Aorta (tissue), 5 donors: ENCODE measurements around the gene SLCO2B1. TPM values are rescaled to one million over a fixed set of nuclear protein-coding genes. Genes with fewer than 3 reads are reported as not detected.

Experiments used
- ATAC-seq: fragments of 200-7000 bp; cut with Tn5 transposase; one replicate; pipeline ENCODE4 v1.9.1; 2022; ENCODE audit warnings: moderate library complexity; ENCODE audit not compliant: low FRiP score
- DNase-seq, 2 donors: peaks; one replicate each; pipeline ENCODE4 v3.0.0-alpha.2; 2020
- H3K27ac ChIP-seq, 2 donors: one replicate each; pipeline ENCODE4 v1.5.1; 2013; ENCODE audit warnings: low read length in 2 of 2, mild to moderate bottlenecking in 2 of 2, moderate library complexity in 2 of 2, control low read depth in 1 of 2, inconsistent platforms in 1 of 2, low read depth in 1 of 2
- H3K27me3 ChIP-seq, 2 donors: one replicate each; pipeline ENCODE4 v1.6.1; 2013; ENCODE audit warnings: control low read depth in 1 of 2, low read length in 1 of 2, mild to moderate bottlenecking in 1 of 2, moderate library complexity in 1 of 2; ENCODE audit not compliant: insufficient read depth in 2 of 2, control insufficient read depth in 1 of 2
- H3K36me3 ChIP-seq, 2 donors: one replicate each; pipeline ENCODE4 v1.6.1; 2013; ENCODE audit warnings: control low read depth in 1 of 2, low read length in 1 of 2, mild to moderate bottlenecking in 1 of 2; ENCODE audit not compliant: insufficient read depth in 2 of 2, control insufficient read depth in 1 of 2
- H3K4me1 ChIP-seq, 2 donors: one replicate each; pipeline ENCODE4 v1.6.1; 2013; ENCODE audit warnings: low read length in 2 of 2, control low read depth in 1 of 2, mild to moderate bottlenecking in 1 of 2, moderate library complexity in 1 of 2; ENCODE audit not compliant: insufficient read depth in 2 of 2, control insufficient read depth in 1 of 2
- H3K4me3 ChIP-seq, 2 donors: one replicate each; pipeline ENCODE4 v1.5.1; 2013; ENCODE audit warnings: low read length in 2 of 2, control low read depth in 1 of 2, mild to moderate bottlenecking in 1 of 2
- H3K9me3 ChIP-seq: one replicate; pipeline ENCODE4 v1.6.1; 2013; ENCODE audit warnings: mild to moderate bottlenecking, low read length; ENCODE audit not compliant: control insufficient read depth
- WGBS, 2 donors: extraction: QIAGEN DNeasy Blood & Tissue Kit; methylation state at CpG; one replicate each; pipeline ENCODE4 v1.1.7; 2013; 5-methylcytosine and 5-hydroxymethylcytosine counted together
- intact Hi-C, 2 donors: fragments of 100-400 bp; cut with DNase I; formaldehyde crosslinking; loops; one replicate each; pipeline versions ENCODE4 v1.14.2 to v1.15.0; 2022
- polyA plus RNA-seq, 2 donors: library from polyadenylated mRNA; stranded (reverse); fragments of 200-250 nt; gene quantifications; one replicate each; pipeline ENCODE4 v1.2.3, GENCODE V29; 2013
- total RNA-seq, 2 donors: library from RNA; stranded (reverse); fragmentation: NEBNext Ultra II Directional; extraction: Animal tissue kit (Norgen Biotek cat#: 25700); gene quantifications; one replicate each; pipeline ENCODE4 v1.2.1, GENCODE V29; 2021
- donor health status: healthy with polysubstance abuse.
- donor health status: Bipolar disorder and iron deficiency.
- donor health status: DM: no; HTN: no; CAD: no.
- donor health status: DM: no; HTN: no; CAD: no.
- donor health status: DM: yes; HTN: yes; CAD: no.

The SLCO2B1 gene
- total and polyA plus RNA-seq, 4 donors, result 3.3 to 144 (median 48.3) TPM

DNA sequence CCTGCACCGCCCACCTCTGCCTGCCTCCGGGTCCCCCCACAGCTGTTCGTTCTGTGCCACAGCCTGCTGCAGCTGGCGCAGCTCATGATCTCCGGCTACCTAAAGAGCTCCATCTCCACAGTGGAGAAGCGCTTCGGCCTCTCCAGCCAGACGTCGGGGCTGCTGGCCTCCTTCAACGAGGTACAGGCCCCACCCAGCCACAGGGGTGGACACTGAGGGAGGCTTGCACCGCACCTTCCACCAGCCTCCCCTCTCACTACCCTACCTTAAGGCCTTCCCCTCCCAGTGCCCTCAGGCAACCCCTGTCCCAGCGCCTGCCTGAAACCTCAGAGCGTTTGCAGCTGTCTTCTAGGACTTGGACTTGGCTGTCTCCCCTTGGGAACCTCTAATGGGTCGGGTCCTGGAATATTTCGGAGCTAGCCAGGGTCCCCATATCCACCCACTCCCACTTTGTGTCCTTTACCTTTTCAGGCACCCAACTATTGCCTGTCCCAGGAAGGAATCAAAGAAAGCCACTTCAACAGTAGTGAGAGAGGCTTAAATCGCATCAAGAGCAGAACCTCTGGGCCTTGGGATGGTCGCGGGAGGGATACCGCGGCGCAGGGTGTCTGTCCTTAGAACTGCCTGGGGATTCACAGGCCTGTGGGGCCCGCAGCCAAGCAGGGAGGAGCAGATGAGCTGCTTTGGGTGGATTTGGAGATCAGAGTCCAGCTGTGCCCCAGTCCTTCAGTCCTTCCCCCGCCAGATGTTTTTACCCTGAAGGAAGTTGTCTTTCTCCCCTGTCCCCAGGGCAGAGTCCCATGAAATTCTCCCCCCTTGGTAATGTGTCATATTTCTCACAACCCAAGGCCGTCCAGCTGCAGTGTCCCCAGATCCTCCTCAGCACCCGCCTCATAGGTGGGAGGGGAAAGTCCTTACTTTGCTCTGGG, 13.3 kb downstream of the SLCO2B1 start:
- H3K9me3 ChIP-seq, result no peaks in the 10 kb centered on the region
- intact Hi-C loops, result no loop called here
- ATAC-seq (no peak), DNase-seq (peak in 1 of 2 donors; percentile 24)
- H3K27ac ChIP-seq, result no peak overlapping the region
- no peak overlapping the region for H3K4me3 ChIP-seq
- H3K4me1 ChIP-seq, result no peaks in the 10 kb centered on the region
- no peaks in the 10 kb centered on the region for H3K36me3 ChIP-seq
- WGBS, 2 donors, result 74 to 83% methylated on average over 25 of the region's 25 CpGs
- H3K27me3 ChIP-seq, result no peaks in the 10 kb centered on the region

- intact Hi-C loops, result no loop called here
- H3K4me1 ChIP-seq, result no peaks in the 10 kb centered on the region
- WGBS, 2 donors, result 95 to 96% methylated on average over 11 of the region's 11 CpGs
- DNase-seq (peak in 1 of 2 donors; percentile 16), ATAC-seq (no peak)
- no peak overlapping the region for H3K4me3 ChIP-seq
- H3K9me3 ChIP-seq, result no peaks in the 10 kb centered on the region
- H3K27me3 ChIP-seq, result no peaks in the 10 kb centered on the region
- H3K27ac ChIP-seq, result no peak overlapping the region
- H3K36me3 ChIP-seq, result no peaks in the 10 kb centered on the region
These were observed 14.8 kb downstream of the SLCO2B1 start for GRCh38 chr11:75165721-75166120.

DNA sequence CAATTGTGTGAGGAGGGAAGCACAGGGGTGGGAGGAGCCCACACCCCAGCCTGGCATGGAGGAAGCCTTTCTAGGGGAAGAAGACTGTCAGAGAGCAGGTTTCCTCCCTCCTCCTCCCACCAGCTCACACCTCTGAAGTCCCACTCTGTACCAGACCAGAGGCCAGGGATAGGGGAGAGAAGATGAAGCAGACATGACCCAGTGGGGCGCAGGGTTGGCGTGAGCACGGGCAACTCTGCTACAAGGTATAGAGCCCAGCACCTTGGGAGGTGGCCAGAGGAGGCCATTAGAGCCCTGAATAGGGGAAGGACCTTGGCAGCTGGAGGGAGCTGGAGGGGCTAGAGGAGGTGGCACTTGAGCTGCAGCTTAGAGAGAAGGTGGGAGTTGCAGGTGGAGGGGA, 15.9 kb downstream of the SLCO2B1 start:
- H3K9me3 ChIP-seq, result no peaks in the 10 kb centered on the region
- WGBS, 2 donors, result 90 to 93% methylated on average over 3 of the region's 3 CpGs
- H3K36me3 ChIP-seq, result no peaks in the 10 kb centered on the region
- intact Hi-C loops, result no loop called here
- no peaks in the 10 kb centered on the region for H3K4me1 ChIP-seq
- ATAC-seq (no peak), DNase-seq (peak in 1 of 2 donors; percentile 27)
- H3K27me3 ChIP-seq, result no peaks in the 10 kb centered on the region
- H3K4me3 ChIP-seq, result no peak overlapping the region
- H3K27ac ChIP-seq, result no peak overlapping the region

GRCh38 chr11:75167617-75168016, 16.7 kb downstream of the SLCO2B1 start:
- H3K36me3 ChIP-seq, result no peaks in the 10 kb centered on the region
- intact Hi-C loops, result no loop called here
- H3K9me3 ChIP-seq, result no peaks in the 10 kb centered on the region
- ATAC-seq (no peak), DNase-seq (peak in 1 of 2 donors; percentile 32)
- no peaks in the 10 kb centered on the region for H3K27me3 ChIP-seq
- no peak overlapping the region for H3K27ac ChIP-seq
- H3K4me3 ChIP-seq, result no peak overlapping the region
- no peaks in the 10 kb centered on the region for H3K4me1 ChIP-seq
- WGBS, 2 donors, result 78 to 85% methylated on average over 3 of the region's 3 CpGs

- no peaks in the 10 kb centered on the region for H3K36me3 ChIP-seq
- no peaks in the 10 kb centered on the region for H3K9me3 ChIP-seq
- 82% methylated on average over 13 of the region's 13 CpGs for WGBS, 2 donors
- no peak overlapping the region for H3K4me3 ChIP-seq
- no peaks in the 10 kb centered on the region for H3K4me1 ChIP-seq
- no peaks in the 10 kb centered on the region for H3K27me3 ChIP-seq
- DNase-seq (peak in 1 of 2 donors; percentile 25), ATAC-seq (no peak)
- intact Hi-C loops, result no loop called here
- no peak overlapping the region for H3K27ac ChIP-seq
These were observed 18.4 kb downstream of the SLCO2B1 start for GRCh38 chr11:75169101-75169885.

GRCh38 chr11:75170516-75171201, 19.8 kb downstream of the SLCO2B1 start:
- no peaks in the 10 kb centered on the region for H3K27me3 ChIP-seq
- ATAC-seq (no peak), DNase-seq (peak in 1 of 2 donors; percentile 41)
- no peaks in the 10 kb centered on the region for H3K36me3 ChIP-seq
- 64 to 66% methylated on average over 18 of the region's 18 CpGs for WGBS, 2 donors
- intact Hi-C loops, result no loop called here
- no peaks in the 10 kb centered on the region for H3K9me3 ChIP-seq
- no peak overlapping the region for H3K27ac ChIP-seq
- no peak overlapping the region for H3K4me3 ChIP-seq
- no peaks in the 10 kb centered on the region for H3K4me1 ChIP-seq

GRCh38 chr11:75173336-75173735, 22.4 kb downstream of the SLCO2B1 start:
- Histone ChIP-seq H3K27ac (no peak overlapping the region), H3K9me3 (no peaks in the 10 kb centered on the region), H3K4me3 (no peak overlapping the region), H3K36me3 (no peaks in the 10 kb centered on the region), H3K4me1 (no peaks in the 10 kb centered on the region), H3K27me3 (no peaks in the 10 kb centered on the region)
- intact Hi-C loops, result no loop called here
- no peak for ATAC-seq
- DNase-seq, result peak in 1 of 2 donors; percentile 10
- 89 to 95% methylated on average over 7 of the region's 7 CpGs for WGBS, 2 donors

- Histone ChIP-seq H3K36me3 (no peaks in the 10 kb centered on the region), H3K4me3 (no peak overlapping the region), H3K9me3 (no peaks in the 10 kb centered on the region), H3K4me1 (no peaks in the 10 kb centered on the region), H3K27me3 (no peaks in the 10 kb centered on the region), H3K27ac (no peak overlapping the region)
- peak in 1 of 2 donors; percentile 77 for DNase-seq
- WGBS, 2 donors, result 34 to 36% methylated on average over 7 of the region's 7 CpGs
- ATAC-seq, result no peak
- intact Hi-C loops, result no loop called here
These were observed 24.0 kb downstream of the SLCO2B1 start for GRCh38 chr11:75174781-75175370.
